AG09319 (cell line): ENCODE results near the gene TASP1.

Source experiments
- DNase-seq: peaks from one replicate; pipeline ENCODE4 v3.0.0-alpha.2; 2010; ENCODE audit warnings: low read depth; ENCODE audit errors: extremely low read depth
- CTCF ChIP-seq: IDR thresholded peaks from 2 replicates; pipeline ENCODE4 v1.5.1; 2011; ENCODE audit warnings: low read depth, mild to moderate bottlenecking, inconsistent platforms, low read length, moderate library complexity

The TASP1 gene

DNA sequence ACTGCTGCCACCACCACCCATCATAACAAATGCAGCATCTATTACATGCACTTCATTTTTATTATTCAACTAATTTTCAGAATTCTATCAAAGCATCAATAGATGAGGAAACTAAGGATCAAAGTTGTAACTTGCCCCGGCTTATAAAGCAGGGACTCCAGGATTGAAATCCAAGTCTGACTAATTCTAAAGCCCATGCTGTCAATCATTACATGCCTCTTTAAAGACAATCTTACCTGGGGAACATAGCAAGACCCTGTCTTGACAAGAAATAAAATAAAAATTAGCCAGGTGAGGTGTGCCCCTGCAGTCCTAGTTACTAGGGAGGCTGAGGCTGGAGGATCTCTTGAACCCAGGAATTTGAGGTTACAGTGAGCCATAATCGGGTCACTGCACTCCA lies 235.3 kb downstream of the TASP1 start:
- no peak for TF ChIP-seq CTCF
- no peak for DNase-seq

DNA sequence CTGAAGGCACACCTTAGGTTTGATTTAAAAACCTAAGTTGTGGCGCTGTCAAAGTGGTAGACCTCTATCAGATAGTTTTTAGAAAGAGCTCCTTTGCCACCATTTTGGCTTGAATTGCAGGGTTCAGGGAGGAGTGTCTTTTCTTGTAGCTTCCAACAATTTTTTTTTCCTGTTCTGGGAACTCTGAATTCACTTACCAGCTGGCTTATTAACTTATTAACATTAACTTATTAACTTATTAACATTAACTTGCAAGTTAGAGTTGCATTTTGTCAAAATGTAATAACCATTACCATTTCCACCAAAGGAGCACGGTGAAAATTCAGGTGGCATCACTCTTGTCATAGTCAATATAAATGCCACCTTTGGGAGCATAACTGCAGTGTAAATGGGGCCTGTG lies 235.7 kb downstream of the TASP1 start:
- DNase-seq = no peak
- TF ChIP-seq CTCF = no peak

DNA sequence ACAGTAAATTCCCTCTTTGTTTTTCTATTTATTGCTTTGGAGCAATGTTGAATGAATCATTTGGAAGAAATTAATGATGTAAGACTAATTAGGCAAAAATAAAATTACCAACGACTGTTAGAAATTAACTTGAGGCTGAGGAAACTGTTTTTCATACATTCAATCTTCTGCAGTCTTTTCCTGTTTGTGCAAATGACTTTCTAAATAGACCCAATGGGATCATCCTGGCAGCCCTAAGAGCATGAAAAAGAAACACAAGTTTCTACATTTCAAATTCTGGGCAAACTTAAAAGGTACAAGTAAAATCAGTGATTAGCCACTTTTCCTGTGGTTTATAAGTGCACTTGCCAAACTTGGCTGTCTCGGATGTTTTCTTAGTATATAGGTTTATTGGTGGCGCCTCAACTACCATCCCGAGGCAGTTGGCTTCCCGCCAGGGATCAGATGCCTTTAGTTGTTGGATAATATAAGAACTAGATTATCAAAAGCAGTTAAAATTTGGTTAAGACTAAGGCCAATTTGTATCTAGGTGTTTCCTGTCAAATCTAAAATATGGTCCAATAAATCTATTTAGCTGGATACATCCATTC lies 236.5 kb downstream of the TASP1 start:
- no peak for DNase-seq
- TF ChIP-seq CTCF = no peak

GRCh38 chr20:13401596-13401995 lies 237.1 kb downstream of the TASP1 start:
- no peak for TF ChIP-seq CTCF
- DNase-seq = no peak

DNA sequence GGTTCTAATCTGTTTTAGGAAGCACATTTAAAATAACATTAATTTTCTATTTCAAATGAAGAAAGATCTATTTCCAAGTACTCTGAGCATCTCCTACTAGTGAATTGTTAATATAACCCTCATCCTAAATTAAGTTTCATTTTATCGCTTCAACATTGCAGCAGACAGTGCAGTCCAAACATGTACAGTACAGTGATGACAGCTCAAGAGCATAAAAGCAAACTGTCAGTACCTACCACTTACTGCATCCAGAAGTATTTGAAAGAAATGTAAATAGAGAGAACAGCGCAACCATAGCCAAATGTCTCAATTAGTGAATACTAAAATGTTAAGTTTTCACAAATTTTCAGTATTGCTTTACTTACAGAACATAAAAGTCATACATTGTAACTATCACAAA lies 238.3 kb downstream of the TASP1 start:
- DNase-seq = no peak
- no peak for TF ChIP-seq CTCF

- no peak for DNase-seq
- TF ChIP-seq CTCF = no peak
Measured at GRCh38 chr20:13397300-13397724, 241.4 kb downstream of the TASP1 start.

- no peak for DNase-seq
- no peak for TF ChIP-seq CTCF
Measured at GRCh38 chr20:13396826-13397225, 241.9 kb downstream of the TASP1 start.
